Measurements from ENCODE around the gene MTMR3.

- TF ChIP-seq POLR2A (IDR thresholded peaks at IDR 0.05; ENCODE audit: low read depth, low read length): no peak
- no peak for TF ChIP-seq POLR2AphosphoS5 (IDR thresholded peaks at IDR 0.05; ENCODE audit: low read depth, low read length)
These were observed 133.6 kb downstream of the MTMR3 start for GRCh38 chr22:30016596-30016995.

All from GM12892 (cell line).